GM21390 (cell line): ENCODE results near the gene IFT22.
"Not testable (repeated sequence)": the region's sequence is repeated elsewhere in the genome, so short reads cannot be mapped to it uniquely, and the experiment has no call there.

Experiments
- ATAC-seq: cut with Tn5 transposase; IDR thresholded peaks from one replicate; pipeline ENCODE4 v1.9.1; 2021; ENCODE audit not compliant: unreplicated experiment

Gene IFT22

DNA sequence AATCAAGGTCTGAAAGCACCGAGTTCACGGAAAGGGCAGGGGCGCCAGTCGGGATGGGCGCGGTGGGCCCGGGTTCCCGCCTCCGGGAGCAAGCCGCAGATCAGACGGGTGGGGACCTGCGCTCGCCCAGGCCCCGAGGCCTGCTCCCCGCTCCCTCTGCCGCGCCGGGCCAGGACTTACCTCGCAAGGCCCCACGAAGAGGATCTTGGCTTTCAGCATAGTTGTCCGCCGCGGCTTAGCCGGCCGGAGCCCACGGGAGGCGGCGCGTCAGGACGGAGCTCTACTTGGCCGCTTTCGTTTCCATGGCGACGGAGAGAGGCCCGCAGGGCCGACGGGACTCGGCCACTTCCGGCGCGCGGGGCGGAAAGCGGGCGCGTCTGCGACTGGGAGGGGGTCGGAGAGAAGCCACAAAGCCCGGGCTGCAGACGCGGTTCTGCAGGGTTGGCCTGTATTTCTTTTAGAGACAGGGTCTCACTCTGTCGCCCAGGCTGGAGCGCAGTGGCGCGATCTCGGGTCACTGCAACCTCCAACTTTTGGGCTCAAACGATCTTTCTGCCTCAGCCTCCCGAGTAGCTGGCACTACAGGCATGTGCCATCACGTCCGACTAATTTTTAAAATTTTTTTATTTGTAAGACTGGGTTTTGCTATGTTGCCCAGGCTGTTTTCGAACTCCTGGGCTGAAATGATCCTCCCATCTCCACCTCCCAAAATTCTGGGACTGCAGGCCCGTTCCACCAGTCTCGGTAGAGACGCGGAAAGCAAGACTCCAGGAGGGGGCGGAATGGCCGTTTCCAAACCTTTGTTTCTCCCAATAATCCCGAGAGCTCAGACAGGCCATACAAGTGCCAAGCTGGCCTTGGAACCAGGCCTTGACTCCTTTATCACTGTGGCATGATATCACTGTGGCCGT is at the start of gene IFT22:
IFT22 (minus strand) TSS at position 322 of the 911 bp plus-strand sequence; CDS start at position 219, 103 bp downstream.
- peak; percentile 95 for ATAC-seq

GRCh38 chr7:101370836-101371235 is 49.2 kb upstream of the IFT22 start:
- no peak for ATAC-seq

GRCh38 chr7:101368422-101369165 is 47.0 kb upstream of the IFT22 start:
- ATAC-seq: no peak

GRCh38 chr7:101367676-101368075 is 46.1 kb upstream of the IFT22 start:
- ATAC-seq: no peak

DNA sequence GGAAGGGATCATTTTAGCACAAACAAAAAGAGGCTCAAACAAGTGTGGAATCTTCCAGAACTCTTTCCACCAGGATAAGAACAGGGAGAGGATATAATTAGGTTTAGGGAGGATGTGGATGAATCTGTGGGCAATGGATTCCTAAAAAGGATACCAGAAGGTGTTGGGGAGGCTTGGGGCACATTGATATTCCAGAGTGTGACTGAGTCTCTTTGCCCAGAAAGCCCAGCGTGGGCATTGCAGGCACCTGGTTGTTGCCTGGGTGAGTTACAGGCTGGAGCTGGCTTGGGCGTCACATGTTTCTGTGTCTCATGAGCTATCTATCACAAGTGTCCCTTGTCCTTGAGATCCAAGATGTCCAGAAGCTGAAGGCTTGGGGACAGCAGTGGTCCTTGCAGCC is 44.3 kb upstream of the IFT22 start:
- ATAC-seq: no peak

DNA sequence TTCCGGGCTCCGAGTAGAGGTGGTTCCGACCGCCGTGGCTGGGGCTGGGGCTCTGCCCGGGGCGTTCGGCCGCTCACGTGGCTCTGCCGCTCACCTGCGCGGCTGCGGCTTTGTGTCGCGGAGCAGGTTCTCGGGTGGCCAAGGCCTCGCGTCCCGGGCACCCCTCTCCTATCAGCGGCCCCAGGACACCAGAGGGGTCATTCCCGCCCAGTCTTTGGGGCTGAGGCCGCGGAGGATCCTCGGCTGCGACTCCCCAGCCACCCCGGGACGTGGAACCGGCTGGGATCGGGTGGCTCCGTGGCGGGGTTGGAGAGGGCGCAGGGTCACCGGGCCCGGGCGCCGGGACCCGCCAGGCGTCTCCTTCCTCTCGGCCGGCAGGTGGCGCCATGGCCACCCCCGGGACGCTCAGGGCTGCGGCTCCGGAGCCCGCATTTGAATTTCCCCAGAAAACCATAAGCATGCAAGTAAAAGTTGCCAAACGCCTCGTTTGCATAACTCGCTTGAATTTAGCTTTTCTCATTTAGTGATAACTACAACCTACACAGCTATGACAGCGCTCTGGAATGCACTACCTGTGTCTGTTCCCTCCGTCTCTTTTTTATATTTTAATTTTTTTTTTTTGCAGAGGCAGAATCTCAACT is 42.2 kb upstream of the IFT22 start:
- no peak for ATAC-seq

DNA sequence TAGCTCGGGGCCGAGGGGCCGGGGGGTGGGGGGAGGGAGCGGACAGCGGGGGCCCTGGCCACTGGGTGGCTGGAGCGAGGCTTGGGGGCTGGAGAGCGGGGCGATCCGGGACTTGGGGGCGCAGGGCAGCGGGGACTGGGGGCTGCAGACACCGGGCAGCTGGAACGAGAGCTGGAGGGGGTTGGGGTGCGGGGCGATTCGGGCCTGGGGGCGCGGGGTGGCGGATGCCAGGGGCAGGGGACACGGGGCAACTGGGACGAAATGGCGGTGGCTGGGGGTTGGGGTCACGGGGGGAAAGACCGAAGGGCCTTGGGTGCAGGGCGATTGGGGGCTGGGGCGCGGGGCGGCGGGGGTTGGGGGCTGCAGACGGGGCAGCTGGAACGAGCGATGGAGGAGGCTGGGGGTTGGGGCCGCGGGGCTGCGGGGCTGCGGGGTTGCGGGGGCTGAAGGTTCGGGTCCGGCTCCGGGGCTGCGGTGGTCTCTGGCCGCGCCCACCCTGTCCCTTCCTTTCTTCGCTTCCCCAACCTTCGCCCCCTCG is 41.7 kb upstream of the IFT22 start:
- ATAC-seq: no peak

- no peak for ATAC-seq
Observed at GRCh38 chr7:101362334-101363195, 41.0 kb upstream of the IFT22 start, which contains the start of gene COL26A1. Gene COL26A1, plus strand, starts transcription at chr7:101362875. Its CDS starts 158 bp downstream, at chr7:101363033.

GRCh38 chr7:101357433-101357832 is 35.8 kb upstream of the IFT22 start:
- ATAC-seq: no peak

- ATAC-seq: no peak
Observed at GRCh38 chr7:101352920-101353308, 31.3 kb upstream of the IFT22 start.

- not testable (repeated sequence) for ATAC-seq
Observed at GRCh38 chr7:101349300-101349699, 27.7 kb upstream of the IFT22 start.

DNA sequence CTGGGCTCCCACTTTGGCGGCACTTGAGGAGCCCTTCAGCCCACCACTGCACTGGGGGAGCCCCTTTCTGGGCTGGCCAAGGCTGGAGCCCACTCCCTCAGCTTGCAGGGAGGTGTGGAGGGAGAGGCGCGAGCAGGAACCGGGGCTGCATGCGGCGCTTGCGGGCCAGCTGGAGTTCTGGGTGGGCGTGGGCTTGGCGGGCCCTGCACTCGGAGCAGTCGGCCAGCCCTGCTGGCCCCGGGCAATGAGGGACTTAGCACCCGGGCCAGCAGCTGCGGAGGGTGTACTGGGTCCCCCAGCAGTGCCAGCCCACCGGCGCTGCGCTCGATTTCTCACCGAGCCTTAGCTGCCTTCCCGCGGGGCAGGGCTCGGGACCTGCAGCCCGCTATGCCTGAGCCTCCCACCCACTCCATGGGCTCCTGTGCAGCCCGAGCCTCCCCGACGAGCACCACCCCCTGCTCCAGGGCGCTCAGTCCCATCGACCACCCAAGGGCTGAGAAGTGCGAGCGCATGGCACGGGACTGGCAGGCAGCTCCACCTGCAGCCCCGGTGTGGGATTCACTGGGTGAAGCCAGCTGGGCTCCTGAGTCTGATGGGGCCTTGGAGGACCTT is 26.9 kb upstream of the IFT22 start:
- ATAC-seq: not testable (repeated sequence)

DNA sequence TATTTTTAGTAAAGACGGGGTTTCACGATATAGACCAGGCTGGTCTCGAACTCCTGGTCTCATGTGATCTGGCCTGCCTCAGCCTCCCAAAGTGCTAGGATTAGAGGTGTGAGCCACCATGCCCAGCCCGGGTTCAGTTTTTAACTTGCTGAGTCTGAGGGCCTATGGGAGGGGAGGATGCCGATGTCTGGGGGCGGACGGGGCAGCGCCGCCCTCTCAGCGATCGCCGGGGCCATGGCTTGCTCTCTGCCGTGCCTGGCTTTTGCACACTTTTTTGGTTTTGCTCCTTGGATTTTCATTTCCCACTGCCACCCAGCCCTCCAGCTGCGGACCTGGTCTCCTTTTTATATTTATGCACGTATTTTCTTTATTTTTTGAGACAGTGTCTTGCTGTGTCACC is 25.9 kb upstream of the IFT22 start:
- ATAC-seq: no peak

GRCh38 chr7:101342892-101343291 is 21.3 kb upstream of the IFT22 start:
- no peak for ATAC-seq

DNA sequence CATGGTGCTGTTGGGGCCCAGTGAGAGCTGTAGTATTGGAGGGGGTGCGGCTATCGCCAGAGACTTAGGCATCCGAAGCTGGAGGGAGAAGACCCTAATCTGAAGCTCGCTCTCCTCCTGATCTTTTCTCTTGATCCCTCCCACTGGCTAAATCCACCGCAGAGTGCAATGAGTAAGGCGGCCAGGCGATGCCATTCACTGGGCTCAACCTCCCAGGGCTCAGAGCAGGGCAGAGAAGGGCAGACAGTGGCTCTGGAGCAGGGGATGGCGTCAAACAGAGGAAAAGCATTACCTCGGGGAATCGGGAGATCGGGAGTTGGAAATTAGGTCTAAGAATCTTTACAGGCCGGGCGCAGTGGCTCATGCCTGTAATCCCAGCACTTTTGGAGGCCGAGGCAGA is 18.8 kb upstream of the IFT22 start:
- no peak for ATAC-seq

DNA sequence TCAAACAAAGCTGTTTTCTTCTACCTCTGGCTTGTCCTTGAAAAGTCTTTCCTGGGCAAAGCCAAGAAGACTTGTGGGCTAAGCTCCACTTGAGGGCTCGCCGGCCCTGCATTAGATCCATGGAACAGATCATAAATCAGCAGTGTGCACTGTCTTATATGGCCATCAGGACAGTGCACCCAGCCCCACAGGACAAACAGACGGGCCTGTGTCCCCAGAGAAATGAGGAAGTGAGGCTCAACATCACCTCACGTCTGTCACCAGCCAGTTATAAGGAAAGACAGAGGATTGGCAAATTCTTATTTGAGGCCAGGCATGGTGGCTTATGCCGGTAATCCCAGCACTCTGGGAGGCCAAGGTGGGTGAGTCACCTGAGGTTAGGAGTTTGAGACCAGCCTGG is 12.3 kb upstream of the IFT22 start:
- no peak for ATAC-seq

- no peak for ATAC-seq
Observed at GRCh38 chr7:101332026-101332425, 10.4 kb upstream of the IFT22 start.

DNA sequence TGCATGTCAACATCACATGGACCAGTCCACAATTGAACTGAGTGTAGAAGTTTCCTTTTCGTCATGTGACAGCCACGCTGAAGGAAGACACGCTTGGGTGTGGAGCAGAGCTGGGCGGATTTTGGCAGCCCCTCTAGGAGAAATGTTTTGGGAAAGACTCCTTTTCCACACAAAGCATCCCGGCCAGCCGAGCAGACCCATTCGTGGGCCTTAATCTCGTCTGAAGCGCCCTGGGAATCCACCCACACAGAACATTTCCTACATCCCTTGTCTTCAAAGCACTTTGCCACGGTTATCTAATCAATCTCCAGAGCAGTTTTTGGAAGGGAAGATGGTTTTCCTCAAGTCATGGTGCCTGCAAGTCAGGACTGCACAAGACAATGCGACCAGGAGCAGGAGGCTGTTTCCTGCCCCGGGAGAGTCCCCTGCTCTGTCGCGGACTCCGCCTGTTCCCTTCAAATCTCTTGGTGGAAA is 8.4 kb upstream of the IFT22 start:
- no peak for ATAC-seq

GRCh38 chr7:101328159-101328558 is 6.5 kb upstream of the IFT22 start:
- ATAC-seq: no peak

DNA sequence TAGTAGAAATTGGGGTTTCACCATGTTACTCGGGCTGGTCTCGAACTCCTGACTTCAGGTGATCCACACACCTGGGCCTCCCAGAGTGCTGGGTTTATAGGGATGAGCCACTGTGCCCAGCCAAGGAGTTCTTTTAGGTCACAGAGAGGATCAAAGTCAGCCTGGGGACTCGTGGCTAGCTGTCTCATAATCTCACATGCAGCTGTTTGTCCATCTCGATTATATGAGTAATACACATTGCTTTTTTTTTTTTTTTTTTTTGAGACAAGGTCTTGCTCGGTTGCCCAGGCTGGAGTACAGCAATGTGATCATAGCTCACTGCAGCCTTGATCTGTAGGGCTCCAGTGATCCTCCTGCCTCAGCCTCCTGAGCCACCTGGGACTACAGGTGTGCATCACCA is 2.2 kb downstream of the IFT22 start:
- no peak for ATAC-seq
